ENCODE measurements around the gene DLG2. TPM values are rescaled to one million over a fixed set of nuclear protein-coding genes. Genes with fewer than 3 reads are reported as not detected.

The DLG2 gene
- total and polyA plus RNA-seq, 2 of the 8 experiments (the other 6 are each of a cell fraction or from before 2014, with no cell fraction given) = 1.7 to 14.3 TPM

DNA sequence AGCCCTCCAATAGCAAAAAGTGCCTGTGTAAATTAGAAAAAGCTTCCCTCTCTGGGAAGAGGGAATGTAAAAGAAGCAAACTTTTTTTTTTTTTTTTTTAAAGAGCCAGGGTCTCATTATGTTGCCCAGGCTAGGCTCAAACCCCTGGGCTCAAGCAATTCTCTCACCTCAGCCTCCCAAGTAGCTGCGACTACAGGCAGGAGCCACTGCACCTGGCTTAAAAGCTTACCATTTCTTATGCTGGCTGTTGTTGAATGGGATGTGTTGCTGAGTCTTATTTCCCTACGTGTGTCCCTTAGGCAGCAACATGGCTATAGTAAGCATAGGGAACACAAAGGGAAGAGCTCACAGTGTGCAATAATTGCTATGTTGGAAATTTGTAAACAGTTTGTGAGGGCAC is 2115.5 kb downstream of the DLG2 start:
- no peak overlapping the region for H2BK20ac ChIP-seq (ENCODE audit: low read length)
- POLR2A ChIA-PET (ENCODE audit: partially characterized antibody) = interaction anchor here (0.9 kb wide), 1 partner anchor 26 kb away, joined by 3 read pairs; no protein-coding TSS in a partner anchor
- no peak overlapping the region for H4K5ac ChIP-seq (ENCODE audit: insufficient read length, low read depth, low read length)
- peak overlapping the region; percentile 89; the same call in 1 of the 2 replicates for H2AFZ ChIP-seq (ENCODE audit: low read length)
- FAIRE-seq (no peak), DNase-seq (ENCODE audit: low read depth in 1 of 2, low spot score in 2 of 2) (no peak)
- no peak overlapping the region for H2BK12ac ChIP-seq (ENCODE audit: low read depth, low read length)
- H3K9me3 ChIP-seq (ENCODE audit: insufficient read depth in 2 of 2, low read depth in 1 of 2, low read length in 1 of 2) = no peaks in the 10 kb centered on the region
- H2BK15ac ChIP-seq (ENCODE audit: low read length) = no peak overlapping the region
- no peak overlapping the region for H3K27ac ChIP-seq (ENCODE audit: low read depth, low read length)
- no peak overlapping the region for H4K8ac ChIP-seq (ENCODE audit: extremely low read depth, insufficient read depth, low read length)
- no peak overlapping the region for H3K4me2 ChIP-seq (ENCODE audit: insufficient read depth in 1 of 2, low read depth in 2 of 2, low read length in 2 of 2)
- CTCF ChIA-PET (ENCODE audit: partially characterized antibody) = interaction anchor here (0.8 to 4.0 kb wide), 7 partner anchors 9 to 217 kb away, joined by 3 to 25 read pairs (median 3); no protein-coding TSS in a partner anchor
- H3K4me1 ChIP-seq (replicated peaks in 1 of 4; ENCODE audit: control insufficient read depth in 3 of 4, insufficient read depth in 4 of 4, low read length in 3 of 4) = peaks cover 0 to 3% (median 0%) of the 10 kb centered on the region in 4 experiments; a peak in 2 of 7 replicates
- no peaks in the 10 kb centered on the region for H3K36me3 ChIP-seq (ENCODE audit: control insufficient read depth in 2 of 4, insufficient read depth in 4 of 4, low read length in 3 of 4)
- no peaks in the 10 kb centered on the region for H4K20me1 ChIP-seq (replicated peaks in 1 of 2; ENCODE audit: control insufficient read depth in 1 of 2, insufficient read depth in 2 of 2, low read length in 2 of 2)
- H3K27me3 ChIP-seq (replicated peaks in 1 of 4; ENCODE audit: control insufficient read depth in 3 of 4, extremely low read depth in 1 of 4, insufficient read depth in 3 of 4, low read length in 3 of 4) = no peaks in the 10 kb centered on the region
- no peaks in the 10 kb centered on the region for H3K79me1 ChIP-seq (ENCODE audit: low read depth, low read length)
- H2BK120ac ChIP-seq (replicated peaks; ENCODE audit: low read depth, low read length) = no peak overlapping the region
- 72% methylated on average over 2 of the region's 2 CpGs; no CpG with 5 or more reads in 1 of the 2 experiments for WGBS, 2 experiments (ENCODE audit: extremely low coverage in 1 of 2, insufficient coverage in 1 of 2, insufficient read length in 1 of 2, insufficient replicate concordance in 2 of 2, low coverage in 1 of 2, low lambda C conversion rate in 2 of 2, missing lambda C conversion rate in 1 of 2)
- H3K4me3 ChIP-seq (ENCODE audit: extremely low read depth in 1 of 4, insufficient read depth in 2 of 4, low read depth in 3 of 4, low read length in 4 of 4) = no peak overlapping the region
- no peak overlapping the region for H3K56ac ChIP-seq (replicated peaks; ENCODE audit: insufficient read length, low read depth, low read length)
- H3K14ac ChIP-seq (ENCODE audit: insufficient read length) = no peak overlapping the region
- no peak overlapping the region for H3K18ac ChIP-seq (ENCODE audit: extremely low read depth, low read length)
- H3K23ac ChIP-seq (ENCODE audit: insufficient read length) = no peak overlapping the region
- no peaks in the 10 kb centered on the region for H3K79me2 ChIP-seq (ENCODE audit: control insufficient read depth in 1 of 2, insufficient read depth in 2 of 2, low read length in 2 of 2)
- no peak overlapping the region for H3K9ac ChIP-seq (replicated peaks in 1 of 4; ENCODE audit: extremely low read depth in 1 of 4, low read depth in 3 of 4, low read length in 3 of 4)
- H4K91ac ChIP-seq (replicated peaks; ENCODE audit: insufficient read length, low read length) = no peak overlapping the region
- H2BK5ac ChIP-seq (ENCODE audit: low read depth, low read length) = no peak overlapping the region
- H2AK5ac ChIP-seq (ENCODE audit: low read depth, low read length) = no peak overlapping the region; the same call in 1 of the 2 replicates
- no peak overlapping the region for H3K4ac ChIP-seq (replicated peaks; ENCODE audit: insufficient read length, low read depth, low read length)
- no peaks in the 10 kb centered on the region for H3K23me2 ChIP-seq (ENCODE audit: low read depth, low read length)
- TF ChIP-seq BRCA1 (IDR thresholded peaks at IDR 0.05; ENCODE audit: low read depth, low read length) = no peak
- TF ChIP-seq, protein P1, sequence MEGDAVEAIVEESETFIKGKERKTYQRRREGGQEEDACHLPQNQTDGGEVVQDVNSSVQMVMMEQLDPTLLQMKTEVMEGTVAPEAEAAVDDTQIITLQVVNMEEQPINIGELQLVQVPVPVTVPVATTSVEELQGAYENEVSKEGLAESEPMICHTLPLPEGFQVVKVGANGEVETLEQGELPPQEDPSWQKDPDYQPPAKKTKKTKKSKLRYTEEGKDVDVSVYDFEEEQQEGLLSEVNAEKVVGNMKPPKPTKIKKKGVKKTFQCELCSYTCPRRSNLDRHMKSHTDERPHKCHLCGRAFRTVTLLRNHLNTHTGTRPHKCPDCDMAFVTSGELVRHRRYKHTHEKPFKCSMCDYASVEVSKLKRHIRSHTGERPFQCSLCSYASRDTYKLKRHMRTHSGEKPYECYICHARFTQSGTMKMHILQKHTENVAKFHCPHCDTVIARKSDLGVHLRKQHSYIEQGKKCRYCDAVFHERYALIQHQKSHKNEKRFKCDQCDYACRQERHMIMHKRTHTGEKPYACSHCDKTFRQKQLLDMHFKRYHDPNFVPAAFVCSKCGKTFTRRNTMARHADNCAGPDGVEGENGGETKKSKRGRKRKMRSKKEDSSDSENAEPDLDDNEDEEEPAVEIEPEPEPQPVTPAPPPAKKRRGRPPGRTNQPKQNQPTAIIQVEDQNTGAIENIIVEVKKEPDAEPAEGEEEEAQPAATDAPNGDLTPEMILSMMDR (IDR thresholded peaks at IDR 0.05; ENCODE audit: control extremely low read depth in 1 of 3, insufficient read depth in 1 of 3, low read depth in 1 of 3, low read length in 3 of 3) = no peak
- no peak for TF ChIP-seq CHD2 (IDR thresholded peaks at IDR 0.05; ENCODE audit: low read length)
- TF ChIP-seq CBX5 (IDR thresholded peaks at IDR 0.05; ENCODE audit: low read depth, low read length) = no peak
- TF ChIP-seq EZH2 (IDR thresholded peaks at IDR 0.05; ENCODE audit: low read depth, low read length, severe bottlenecking) = no peak
- TF ChIP-seq SP4 (IDR thresholded peaks at IDR 0.05; ENCODE audit: low read length) = no peak
- TF ChIP-seq YY1 (IDR thresholded peaks at IDR 0.05; ENCODE audit: low read depth, low read length) = no peak
- no peak for TF ChIP-seq FOSL1 (IDR thresholded peaks at IDR 0.05; ENCODE audit: insufficient read depth, low read depth, low read length)
- no peak for TF ChIP-seq CBX8 (IDR thresholded peaks at IDR 0.05; ENCODE audit: borderline replicate concordance, low read depth, low read length)
- TF ChIP-seq MAFK (IDR thresholded peaks at IDR 0.05; ENCODE audit: low read depth, low read length) = no peak
- no peak for TF ChIP-seq PHF8 (conservative IDR thresholded peaks at IDR 0.05; ENCODE audit: low read depth, low read length)
- no peak for TF ChIP-seq CHD1 (IDR thresholded peaks at IDR 0.05; ENCODE audit: low read depth, low read length)
